GM23248 (cell line): ENCODE data around the gene SGTB.

Experiments
- EZH2 ChIP-seq: fragments of 200-600 bp; sonication (generic); IDR thresholded peaks from 2 replicates; pipeline ENCODE4 v1.6.1; 2018; ENCODE audit warnings: antibody characterized with exemption, mild to moderate bottlenecking; ENCODE audit not compliant: insufficient read depth, poor library complexity, severe bottlenecking
- EZH2phosphoT487 ChIP-seq: fragments of 200-600 bp; sonication (generic); IDR thresholded peaks from 2 replicates; pipeline ENCODE4 v1.6.1; 2018; ENCODE audit warnings: antibody characterized with exemption, moderate library complexity, mild to moderate bottlenecking, low read depth; ENCODE audit not compliant: insufficient read depth

DNA sequence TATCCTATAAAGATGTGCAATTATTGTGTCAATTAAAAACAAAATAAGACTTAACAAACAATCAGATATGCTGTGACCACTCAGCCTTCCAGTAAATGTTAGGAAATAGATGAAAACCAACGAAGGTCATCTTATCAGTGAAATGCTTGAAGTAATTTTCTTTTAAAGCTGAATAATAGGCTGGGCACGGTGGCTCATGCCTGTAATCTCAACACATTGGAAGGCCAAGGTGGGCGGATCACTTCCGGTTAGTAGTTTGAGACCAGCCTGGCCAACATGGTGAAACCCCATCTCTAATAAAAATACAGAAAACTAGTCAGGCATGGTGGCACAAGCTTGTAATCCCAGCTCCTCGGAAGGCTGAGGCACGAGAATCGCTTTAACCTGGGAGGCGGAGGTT lies 31.3 kb upstream of the SGTB start:
- no peak for TF ChIP-seq EZH2
- no peak for TF ChIP-seq EZH2phosphoT487
